H9 (cell line): ENCODE results near the gene GNA12. TPM values are rescaled to one million over a fixed set of nuclear protein-coding genes. Genes with fewer than 3 reads are reported as not detected.

Experiments
- DNase-seq: peaks from one replicate; pipeline ENCODE4 v3.0.0-alpha.2; 2017
- H2AFZ ChIP-seq: one replicate; pipeline ENCODE4 v1.6.1; 2013; ENCODE audit warnings: mild to moderate bottlenecking, low read length, control low read depth, moderate library complexity
- H2AK5ac ChIP-seq: 2 replicates; pipeline ENCODE4 v1.6.1; 2013; ENCODE audit warnings: low read length, control low read depth, mixed read lengths; ENCODE audit not compliant: insufficient read length
- H2BK120ac ChIP-seq: one replicate; pipeline ENCODE4 v1.6.1; 2013; ENCODE audit warnings: low read depth, mild to moderate bottlenecking, low read length, control low read depth, inconsistent platforms; ENCODE audit not compliant: poor library complexity, severe bottlenecking
- H2BK12ac ChIP-seq: 2 replicates; pipeline ENCODE4 v1.6.1; 2013; ENCODE audit warnings: low read length, control low read depth, mixed read lengths, low read depth; ENCODE audit not compliant: insufficient read length
- H2BK15ac ChIP-seq: 2 replicates; pipeline ENCODE4 v1.6.1; 2013; ENCODE audit warnings: low read depth, low read length, control low read depth
- H2BK20ac ChIP-seq: one replicate; pipeline ENCODE4 v1.6.1; 2013; ENCODE audit warnings: low read depth, mild to moderate bottlenecking, low read length, control low read depth, inconsistent platforms; ENCODE audit not compliant: poor library complexity, severe bottlenecking
- H2BK5ac ChIP-seq: 2 replicates; pipeline ENCODE4 v1.6.1; 2013; ENCODE audit warnings: low read length, control low read depth, mixed read lengths; ENCODE audit not compliant: insufficient read length
- H3K14ac ChIP-seq: 2 replicates; pipeline ENCODE4 v1.6.1; 2013; ENCODE audit warnings: low read length, control low read depth; ENCODE audit not compliant: insufficient read depth
- H3K18ac ChIP-seq: 2 replicates; pipeline ENCODE4 v1.6.1; 2013; ENCODE audit warnings: low read depth, mild to moderate bottlenecking, mixed read lengths, low read length, control low read depth; ENCODE audit not compliant: insufficient read length
- H3K23ac ChIP-seq: 2 replicates; pipeline ENCODE4 v1.6.1; 2013; ENCODE audit warnings: low read length, control low read depth, mixed read lengths, low read depth; ENCODE audit not compliant: insufficient read length
- H3K23me2 ChIP-seq: 2 replicates; pipeline ENCODE4 v1.6.1; 2013; ENCODE audit warnings: low read depth, mild to moderate bottlenecking, mixed read lengths, low read length, control low read depth; ENCODE audit not compliant: insufficient read length, poor library complexity, severe bottlenecking
- H3K27ac ChIP-seq: 2 replicates; pipeline ENCODE4 v1.5.1; 2013; ENCODE audit warnings: low read length, control low read depth, mixed read lengths, low read depth; ENCODE audit not compliant: insufficient read length
- H3K27me3 ChIP-seq: 2 replicates; pipeline ENCODE4 v1.6.1; 2013; ENCODE audit warnings: low read length, control low read depth, inconsistent platforms; ENCODE audit not compliant: insufficient read depth
- H3K4ac ChIP-seq: 2 replicates; pipeline ENCODE4 v1.6.1; 2013; ENCODE audit warnings: low read depth, mild to moderate bottlenecking, control low read depth, inconsistent platforms, low read length, moderate library complexity
- H3K4me1 ChIP-seq: 2 replicates; pipeline ENCODE4 v1.6.1; 2013; ENCODE audit warnings: low read length, control low read depth, inconsistent platforms; ENCODE audit not compliant: insufficient read depth
- H3K4me2 ChIP-seq: 2 replicates; pipeline ENCODE4 v1.6.1; 2013; ENCODE audit warnings: low read length, control low read depth, mixed read lengths; ENCODE audit not compliant: insufficient read length, insufficient read depth
- H3K56ac ChIP-seq: 2 replicates; pipeline ENCODE4 v1.6.1; 2013; ENCODE audit warnings: low read depth, mild to moderate bottlenecking, mixed read lengths, low read length, control low read depth; ENCODE audit not compliant: insufficient read length
- H3K79me1 ChIP-seq: 2 replicates; pipeline ENCODE4 v1.6.1; 2013; ENCODE audit warnings: low read depth, mild to moderate bottlenecking, moderate library complexity, low read length, control low read depth, inconsistent platforms; ENCODE audit not compliant: insufficient read depth, poor library complexity, severe bottlenecking
- H3K79me2 ChIP-seq: 2 replicates; pipeline ENCODE4 v1.6.1; 2013; ENCODE audit warnings: low read length, control low read depth, inconsistent platforms; ENCODE audit not compliant: insufficient read depth
- H3K9ac ChIP-seq: 2 replicates; pipeline ENCODE4 v1.6.1; 2013; ENCODE audit warnings: low read length, control low read depth, mixed read lengths; ENCODE audit not compliant: insufficient read length; ENCODE audit errors: extremely low read depth
- H3K9me3 ChIP-seq: one replicate; pipeline ENCODE4 v1.6.1; 2013; ENCODE audit warnings: low read depth, low read length, inconsistent platforms; ENCODE audit not compliant: control insufficient read depth
- H3T11ph ChIP-seq: one replicate; pipeline ENCODE4 v1.6.1; 2013; ENCODE audit warnings: mild to moderate bottlenecking, low read length, control low read depth, inconsistent platforms
- H4K20me1 ChIP-seq: one replicate; pipeline ENCODE4 v1.6.1; 2013; ENCODE audit not compliant: control insufficient read depth, insufficient read length, insufficient read depth
- H4K5ac ChIP-seq: 2 replicates; pipeline ENCODE4 v1.6.1; 2013; ENCODE audit warnings: low read depth, mild to moderate bottlenecking, mixed read lengths, low read length, control low read depth; ENCODE audit not compliant: insufficient read length
- H4K8ac ChIP-seq: replicated peaks from 2 replicates; pipeline ENCODE4 v1.6.1; 2013; ENCODE audit warnings: low read length, control low read depth, mixed read lengths, low read depth; ENCODE audit not compliant: insufficient read length
- H4K91ac ChIP-seq: 2 replicates; pipeline ENCODE4 v1.6.1; 2013; ENCODE audit warnings: low read depth, mild to moderate bottlenecking, moderate library complexity, mixed read lengths, low read length, control low read depth; ENCODE audit not compliant: insufficient read length
- H3K27ac Mint-ChIP-seq, 3 experiments: 2 replicates in 2 of 3; 3 replicates in 1 of 3; pipeline ENCODE4 v1.8.0; 2020 to 2021; ENCODE audit warnings: mixed read lengths in 3 of 3, mild to moderate bottlenecking in 1 of 3, moderate library complexity in 1 of 3
- H3K27me3 Mint-ChIP-seq: 2 replicates; pipeline ENCODE4 v1.8.0; 2021; ENCODE audit warnings: low read depth, mild to moderate bottlenecking, moderate library complexity, mixed read lengths
- H3K36me3 Mint-ChIP-seq, 3 experiments: 2 replicates in 2 of 3; 3 replicates in 1 of 3; pipeline ENCODE4 v1.8.0; 2020 to 2021; ENCODE audit warnings: low read depth in 3 of 3, mixed read lengths in 3 of 3; ENCODE audit not compliant: insufficient read depth in 1 of 3
- H3K4me1 Mint-ChIP-seq, 2 experiments: 2 replicates each; pipeline ENCODE4 v1.8.0; 2020; ENCODE audit warnings: mixed read lengths in 2 of 2
- H3K4me3 Mint-ChIP-seq, 2 experiments: 2 replicates in 1 of 2; 3 replicates in 1 of 2; pipeline ENCODE4 v1.8.0; 2020 to 2021; ENCODE audit warnings: mild to moderate bottlenecking in 2 of 2, mixed read lengths in 2 of 2, moderate library complexity in 1 of 2
- H3K9me3 Mint-ChIP-seq, 2 experiments: 2 replicates in 1 of 2; 3 replicates in 1 of 2; pipeline ENCODE4 v1.8.0; 2020; ENCODE audit warnings: mild to moderate bottlenecking in 2 of 2, mixed read lengths in 2 of 2, moderate library complexity in 1 of 2
- WGBS: extraction: QIAGEN DNeasy Blood & Tissue Kit; methylation state at CpG from one replicate; pipeline ENCODE4 v1.1.7; 2013; ENCODE audit warnings: missing lambda C conversion rate, low lambda C conversion rate, mixed read lengths; ENCODE audit not compliant: insufficient read length; ENCODE audit errors: extremely low coverage; 5-methylcytosine and 5-hydroxymethylcytosine counted together
- total RNA-seq: library from RNA; stranded (reverse); gene quantifications from 2 replicates; pipeline ENCODE4 v1.2.1, GENCODE V29; 2021
- TF ChIP-seq, protein P1 (sequence below): fragments of 200-600 bp; sonication (generic); conservative IDR thresholded peaks from 3 replicates; pipeline ENCODE4 v1.8.0; 2021; ENCODE audit warnings: antibody characterized with exemption, mild to moderate bottlenecking

GNA12 gene
- total RNA-seq, 1 experiment from 2014 or later = 60.2 TPM

- no peaks in the 10 kb centered on the region for H3K79me1 ChIP-seq
- no peak overlapping the region for H3K4me2 ChIP-seq
- no peak overlapping the region for H2BK15ac ChIP-seq
- no peak overlapping the region for H2BK12ac ChIP-seq
- Mint-ChIP-seq H3K4me3 (no peak overlapping the region), H3K27ac (no peak overlapping the region; a peak in 2 of 7 replicates), H3K4me1 (peaks cover 4 to 7% of the 10 kb centered on the region in 2 experiments; a peak in 3 of 4 replicates), H3K36me3 (peaks cover 38 to 50% (median 41%) of the 10 kb centered on the region in 3 experiments; a peak in 6 of 7 replicates), H3K9me3 (peaks cover 0 to 7% of the 10 kb centered on the region in 2 experiments; a peak in 2 of 5 replicates), H3K27me3 (no peaks in the 10 kb centered on the region)
- H3K27me3 ChIP-seq = no peaks in the 10 kb centered on the region
- no peak overlapping the region for H3K4ac ChIP-seq
- no peak overlapping the region for H3K9ac ChIP-seq
- H3K27ac ChIP-seq = no peak overlapping the region
- no peak overlapping the region for H3K18ac ChIP-seq
- H2BK120ac ChIP-seq = no peak overlapping the region
- H3K14ac ChIP-seq = no peak overlapping the region
- H4K91ac ChIP-seq = no peak overlapping the region
- no peaks in the 10 kb centered on the region for H3K23me2 ChIP-seq
- H2BK20ac ChIP-seq = no peak overlapping the region
- H3K4me1 ChIP-seq = peaks cover 3% of the 10 kb centered on the region; the same call in 1 of the 2 replicates
- no peak overlapping the region for H4K8ac ChIP-seq
- no peak overlapping the region for H4K5ac ChIP-seq
- H3T11ph ChIP-seq = no peak overlapping the region
- H3K23ac ChIP-seq = no peak overlapping the region
- no peak overlapping the region for H2BK5ac ChIP-seq
- DNase-seq = no peak
- H2AK5ac ChIP-seq = no peak overlapping the region
- no peaks in the 10 kb centered on the region for H3K9me3 ChIP-seq
- H4K20me1 ChIP-seq = no peaks in the 10 kb centered on the region
- no peak overlapping the region for H3K56ac ChIP-seq
- TF ChIP-seq, protein P1, sequence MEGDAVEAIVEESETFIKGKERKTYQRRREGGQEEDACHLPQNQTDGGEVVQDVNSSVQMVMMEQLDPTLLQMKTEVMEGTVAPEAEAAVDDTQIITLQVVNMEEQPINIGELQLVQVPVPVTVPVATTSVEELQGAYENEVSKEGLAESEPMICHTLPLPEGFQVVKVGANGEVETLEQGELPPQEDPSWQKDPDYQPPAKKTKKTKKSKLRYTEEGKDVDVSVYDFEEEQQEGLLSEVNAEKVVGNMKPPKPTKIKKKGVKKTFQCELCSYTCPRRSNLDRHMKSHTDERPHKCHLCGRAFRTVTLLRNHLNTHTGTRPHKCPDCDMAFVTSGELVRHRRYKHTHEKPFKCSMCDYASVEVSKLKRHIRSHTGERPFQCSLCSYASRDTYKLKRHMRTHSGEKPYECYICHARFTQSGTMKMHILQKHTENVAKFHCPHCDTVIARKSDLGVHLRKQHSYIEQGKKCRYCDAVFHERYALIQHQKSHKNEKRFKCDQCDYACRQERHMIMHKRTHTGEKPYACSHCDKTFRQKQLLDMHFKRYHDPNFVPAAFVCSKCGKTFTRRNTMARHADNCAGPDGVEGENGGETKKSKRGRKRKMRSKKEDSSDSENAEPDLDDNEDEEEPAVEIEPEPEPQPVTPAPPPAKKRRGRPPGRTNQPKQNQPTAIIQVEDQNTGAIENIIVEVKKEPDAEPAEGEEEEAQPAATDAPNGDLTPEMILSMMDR = no peak
- no peak overlapping the region for H2AFZ ChIP-seq
- WGBS = no CpG with 5 or more reads among the region's 11 CpGs
- H3K79me2 ChIP-seq = peaks cover 4% of the 10 kb centered on the region; the same call in 1 of the 2 replicates
Observed at GRCh38 chr7:2786607-2787116, 57.4 kb downstream of the GNA12 start.
